ENCODE data around the gene XPO6. TPM values are rescaled to one million over a fixed set of nuclear protein-coding genes. Genes with fewer than 3 reads are reported as not detected.
A peak's percentile ranks its signal among the peaks of the same experiment; 100 is the strongest.

The XPO6 gene
- polyA plus RNA-seq, 1 donor from 2014 or later: 104 TPM

DNA sequence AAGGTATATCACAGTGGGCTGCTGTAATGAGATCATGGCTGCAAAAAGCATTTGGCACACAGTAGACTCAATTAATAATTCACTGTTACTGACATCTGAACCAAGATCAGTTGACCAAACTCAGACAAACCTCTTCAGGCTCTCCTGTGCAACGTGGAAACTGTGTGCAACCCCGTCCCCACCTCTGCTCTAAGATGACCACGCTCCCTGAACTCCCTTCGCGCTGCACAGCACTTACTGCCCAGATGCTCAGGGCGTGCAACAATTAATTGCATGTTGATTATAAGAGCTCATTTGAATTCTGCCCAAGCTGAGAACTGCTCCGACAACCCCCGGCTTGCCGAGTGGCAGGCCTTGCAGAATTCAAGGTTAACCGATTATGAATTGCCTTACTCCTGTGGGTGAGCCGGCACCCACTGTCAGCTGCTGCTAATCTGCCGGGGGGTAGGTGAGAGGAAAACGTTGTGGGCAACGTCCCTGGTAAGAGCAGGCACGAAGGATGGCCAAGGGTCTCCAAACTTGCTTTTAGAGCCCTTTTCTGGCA lies 147.0 kb downstream of the XPO6 start:
- Histone ChIP-seq H3K79me2 (replicated peaks; ENCODE audit: insufficient read depth, low read length) (no peaks in the 10 kb centered on the region), H3K27ac (ENCODE audit: low read length) (no peak overlapping the region), H3K9me3 (ENCODE audit: low read length) (no peaks in the 10 kb centered on the region), H2AFZ (ENCODE audit: low read depth, low read length) (no peak overlapping the region), H3K9ac (ENCODE audit: low read length) (no peak overlapping the region), H3K36me3 (ENCODE audit: insufficient read depth, low read length) (no peaks in the 10 kb centered on the region), H3F3A (ENCODE audit: insufficient read depth, low read length, poor library complexity, severe bottlenecking) (no peaks in the 10 kb centered on the region), H4K20me1 (ENCODE audit: insufficient read depth) (no peaks in the 10 kb centered on the region), H3K9me2 (ENCODE audit: insufficient read depth, low read length) (no peaks in the 10 kb centered on the region), H3K4me3 (ENCODE audit: low read length) (no peak overlapping the region), H3K4me2 (ENCODE audit: low read length) (no peak overlapping the region), H3K27me3 (ENCODE audit: insufficient read depth, low read depth, low read length) (peaks cover 56% of the 10 kb centered on the region)
- TF ChIP-seq, protein P1, sequence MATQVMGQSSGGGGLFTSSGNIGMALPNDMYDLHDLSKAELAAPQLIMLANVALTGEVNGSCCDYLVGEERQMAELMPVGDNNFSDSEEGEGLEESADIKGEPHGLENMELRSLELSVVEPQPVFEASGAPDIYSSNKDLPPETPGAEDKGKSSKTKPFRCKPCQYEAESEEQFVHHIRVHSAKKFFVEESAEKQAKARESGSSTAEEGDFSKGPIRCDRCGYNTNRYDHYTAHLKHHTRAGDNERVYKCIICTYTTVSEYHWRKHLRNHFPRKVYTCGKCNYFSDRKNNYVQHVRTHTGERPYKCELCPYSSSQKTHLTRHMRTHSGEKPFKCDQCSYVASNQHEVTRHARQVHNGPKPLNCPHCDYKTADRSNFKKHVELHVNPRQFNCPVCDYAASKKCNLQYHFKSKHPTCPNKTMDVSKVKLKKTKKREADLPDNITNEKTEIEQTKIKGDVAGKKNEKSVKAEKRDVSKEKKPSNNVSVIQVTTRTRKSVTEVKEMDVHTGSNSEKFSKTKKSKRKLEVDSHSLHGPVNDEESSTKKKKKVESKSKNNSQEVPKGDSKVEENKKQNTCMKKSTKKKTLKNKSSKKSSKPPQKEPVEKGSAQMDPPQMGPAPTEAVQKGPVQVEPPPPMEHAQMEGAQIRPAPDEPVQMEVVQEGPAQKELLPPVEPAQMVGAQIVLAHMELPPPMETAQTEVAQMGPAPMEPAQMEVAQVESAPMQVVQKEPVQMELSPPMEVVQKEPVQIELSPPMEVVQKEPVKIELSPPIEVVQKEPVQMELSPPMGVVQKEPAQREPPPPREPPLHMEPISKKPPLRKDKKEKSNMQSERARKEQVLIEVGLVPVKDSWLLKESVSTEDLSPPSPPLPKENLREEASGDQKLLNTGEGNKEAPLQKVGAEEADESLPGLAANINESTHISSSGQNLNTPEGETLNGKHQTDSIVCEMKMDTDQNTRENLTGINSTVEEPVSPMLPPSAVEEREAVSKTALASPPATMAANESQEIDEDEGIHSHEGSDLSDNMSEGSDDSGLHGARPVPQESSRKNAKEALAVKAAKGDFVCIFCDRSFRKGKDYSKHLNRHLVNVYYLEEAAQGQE (IDR thresholded peaks at IDR 0.05; ENCODE audit: borderline replicate concordance): no peak
- TF ChIP-seq, protein P2, sequence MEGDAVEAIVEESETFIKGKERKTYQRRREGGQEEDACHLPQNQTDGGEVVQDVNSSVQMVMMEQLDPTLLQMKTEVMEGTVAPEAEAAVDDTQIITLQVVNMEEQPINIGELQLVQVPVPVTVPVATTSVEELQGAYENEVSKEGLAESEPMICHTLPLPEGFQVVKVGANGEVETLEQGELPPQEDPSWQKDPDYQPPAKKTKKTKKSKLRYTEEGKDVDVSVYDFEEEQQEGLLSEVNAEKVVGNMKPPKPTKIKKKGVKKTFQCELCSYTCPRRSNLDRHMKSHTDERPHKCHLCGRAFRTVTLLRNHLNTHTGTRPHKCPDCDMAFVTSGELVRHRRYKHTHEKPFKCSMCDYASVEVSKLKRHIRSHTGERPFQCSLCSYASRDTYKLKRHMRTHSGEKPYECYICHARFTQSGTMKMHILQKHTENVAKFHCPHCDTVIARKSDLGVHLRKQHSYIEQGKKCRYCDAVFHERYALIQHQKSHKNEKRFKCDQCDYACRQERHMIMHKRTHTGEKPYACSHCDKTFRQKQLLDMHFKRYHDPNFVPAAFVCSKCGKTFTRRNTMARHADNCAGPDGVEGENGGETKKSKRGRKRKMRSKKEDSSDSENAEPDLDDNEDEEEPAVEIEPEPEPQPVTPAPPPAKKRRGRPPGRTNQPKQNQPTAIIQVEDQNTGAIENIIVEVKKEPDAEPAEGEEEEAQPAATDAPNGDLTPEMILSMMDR (IDR thresholded peaks at IDR 0.05; ENCODE audit: poor library complexity, severe bottlenecking): no peak

GRCh38 chr16:28064150-28064549 lies 147.6 kb downstream of the XPO6 start:
- Histone ChIP-seq H3K4me2 (ENCODE audit: low read length) (peak overlapping the region; percentile 59), H3K9me3 (ENCODE audit: low read length) (no peaks in the 10 kb centered on the region), H3K27me3 (ENCODE audit: insufficient read depth, low read depth, low read length) (peaks cover 61% of the 10 kb centered on the region)

More at GRCh38 chr16:28064150-28064549, 147.6 kb downstream of the XPO6 start:
- Histone ChIP-seq H2AFZ (ENCODE audit: low read depth, low read length) (no peak overlapping the region), H3K79me2 (replicated peaks; ENCODE audit: insufficient read depth, low read length) (no peaks in the 10 kb centered on the region), H3K36me3 (ENCODE audit: insufficient read depth, low read length) (no peaks in the 10 kb centered on the region), H3K4me3 (ENCODE audit: low read length) (peak overlapping the region; percentile 68), H3K9ac (ENCODE audit: low read length) (peak overlapping the region; percentile 47), H4K20me1 (ENCODE audit: insufficient read depth) (no peaks in the 10 kb centered on the region), H3K27ac (ENCODE audit: low read length) (no peak overlapping the region), H3F3A (ENCODE audit: insufficient read depth, low read length, poor library complexity, severe bottlenecking) (no peaks in the 10 kb centered on the region), H3K9me2 (ENCODE audit: insufficient read depth, low read length) (no peaks in the 10 kb centered on the region)
- TF ChIP-seq EP300 (conservative IDR thresholded peaks at IDR 0.05; ENCODE audit: poor library complexity, severe bottlenecking) (no peak), SMC3 (conservative IDR thresholded peaks at IDR 0.05; ENCODE audit: poor library complexity) (no peak), EZH2 (IDR thresholded peaks at IDR 0.05; ENCODE audit: borderline replicate concordance, insufficient read depth, low read length, poor library complexity, severe bottlenecking) (no peak), TAF1 (IDR thresholded peaks at IDR 0.05; ENCODE audit: low read depth) (no peak), MXI1 (conservative IDR thresholded peaks at IDR 0.05; ENCODE audit: poor library complexity, severe bottlenecking) (no peak), RAD21 (conservative IDR thresholded peaks at IDR 0.05) (no peak)
- TF ChIP-seq, protein P2 (IDR thresholded peaks at IDR 0.05; ENCODE audit: poor library complexity, severe bottlenecking): no peak
- TF ChIP-seq, protein P1 (IDR thresholded peaks at IDR 0.05; ENCODE audit: borderline replicate concordance): no peak
